Activated naive CD8-positive, alpha-beta T cell (primary cell): ENCODE measurements around the gene PNPLA2.

Source experiments
- H3K27ac Mint-ChIP-seq: one replicate; pipeline ENCODE4 v1.8.0; 2021; ENCODE audit warnings: mixed read lengths
- H3K27me3 Mint-ChIP-seq: one replicate; pipeline ENCODE4 v1.8.0; 2021; ENCODE audit warnings: mixed read lengths
- H3K36me3 Mint-ChIP-seq: one replicate; pipeline ENCODE4 v1.8.0; 2021; ENCODE audit warnings: mixed read lengths
- H3K4me1 Mint-ChIP-seq: one replicate; pipeline ENCODE4 v1.8.0; 2021; ENCODE audit warnings: low read depth, mixed read lengths
- H3K4me3 Mint-ChIP-seq: one replicate; pipeline ENCODE4 v1.8.0; 2021; ENCODE audit warnings: mild to moderate bottlenecking, mixed read lengths
- H3K9me3 Mint-ChIP-seq: one replicate; pipeline ENCODE4 v1.8.0; 2021; ENCODE audit warnings: low read depth, mixed read lengths

PNPLA2 gene

DNA sequence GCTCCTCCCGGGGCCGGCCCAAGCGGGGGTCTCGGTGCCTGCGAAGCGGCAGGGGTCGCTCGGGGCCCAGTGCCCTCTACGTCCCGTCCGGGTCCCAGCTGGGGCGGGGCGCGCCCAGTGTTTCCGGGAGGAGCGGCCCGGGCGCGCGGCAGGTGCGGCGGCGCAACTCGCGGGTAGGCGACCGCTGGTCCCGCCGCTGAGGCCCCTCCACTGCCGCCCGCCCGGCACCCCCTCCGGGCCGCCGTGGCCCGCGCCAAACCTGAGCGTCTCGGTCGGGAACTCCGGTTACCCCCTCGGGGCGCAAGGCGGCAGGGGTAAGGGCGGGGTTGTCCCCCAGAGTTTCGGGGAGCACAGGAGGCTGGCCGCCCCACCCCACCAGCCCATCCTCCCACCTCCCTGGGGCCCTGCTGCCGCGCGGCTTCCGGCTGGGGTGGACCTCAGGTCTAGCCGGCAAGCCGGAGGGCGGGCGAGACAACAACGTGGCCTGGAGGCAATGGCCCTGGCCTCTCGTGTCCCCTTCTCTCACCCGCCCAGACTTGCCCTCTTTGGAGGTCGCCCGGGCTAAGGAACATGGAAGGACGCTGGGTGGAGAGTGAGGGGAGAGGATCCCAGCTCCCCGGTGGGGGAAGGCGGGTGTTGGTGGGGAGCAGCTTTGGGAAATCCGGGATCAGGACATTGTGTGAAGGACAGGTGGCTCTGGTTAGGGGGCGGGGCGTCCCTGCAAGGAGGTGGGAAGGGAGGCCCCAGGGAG lies 8.6 kb downstream of the PNPLA2 start:
- peak overlapping the region; percentile 74 for H3K4me3 Mint-ChIP-seq
- peaks cover 2% of the 10 kb centered on the region for H3K27me3 Mint-ChIP-seq
- no peak overlapping the region for H3K27ac Mint-ChIP-seq
- H3K4me1 Mint-ChIP-seq: peaks cover 21% of the 10 kb centered on the region
- H3K9me3 Mint-ChIP-seq: no peaks in the 10 kb centered on the region
- no peaks in the 10 kb centered on the region for H3K36me3 Mint-ChIP-seq

DNA sequence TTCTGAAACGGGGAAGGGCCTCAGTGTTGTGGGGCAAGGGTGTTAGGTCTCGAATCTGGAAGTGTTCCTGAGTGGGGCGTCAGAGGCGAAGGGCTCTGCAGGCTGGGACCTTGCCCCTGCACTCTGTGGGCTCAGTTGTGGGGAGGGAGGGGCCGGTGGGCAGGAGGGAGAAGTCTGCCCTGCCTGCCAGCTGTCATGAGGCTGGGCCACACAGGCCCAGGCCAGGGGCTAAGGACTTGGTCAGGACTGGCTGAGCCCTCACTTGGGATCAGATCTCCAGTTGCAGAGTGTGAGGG lies 9.1 kb downstream of the PNPLA2 start, which contains the start of gene CRACR2B:
Gene CRACR2B (plus strand): TSS at position 23 of the 296 bp plus-strand sequence. CDS start 689 bp downstream, outside the sequence.
- H3K27me3 Mint-ChIP-seq: peaks cover 2% of the 10 kb centered on the region
- H3K27ac Mint-ChIP-seq: no peak within 1 kb of the TSS
- H3K9me3 Mint-ChIP-seq: no peaks in the 10 kb centered on the region
- no peaks in the 10 kb centered on the region for H3K36me3 Mint-ChIP-seq
- peak within 1 kb of the TSS; percentile 74 for H3K4me3 Mint-ChIP-seq
- peaks cover 21% of the 10 kb centered on the region for H3K4me1 Mint-ChIP-seq

DNA sequence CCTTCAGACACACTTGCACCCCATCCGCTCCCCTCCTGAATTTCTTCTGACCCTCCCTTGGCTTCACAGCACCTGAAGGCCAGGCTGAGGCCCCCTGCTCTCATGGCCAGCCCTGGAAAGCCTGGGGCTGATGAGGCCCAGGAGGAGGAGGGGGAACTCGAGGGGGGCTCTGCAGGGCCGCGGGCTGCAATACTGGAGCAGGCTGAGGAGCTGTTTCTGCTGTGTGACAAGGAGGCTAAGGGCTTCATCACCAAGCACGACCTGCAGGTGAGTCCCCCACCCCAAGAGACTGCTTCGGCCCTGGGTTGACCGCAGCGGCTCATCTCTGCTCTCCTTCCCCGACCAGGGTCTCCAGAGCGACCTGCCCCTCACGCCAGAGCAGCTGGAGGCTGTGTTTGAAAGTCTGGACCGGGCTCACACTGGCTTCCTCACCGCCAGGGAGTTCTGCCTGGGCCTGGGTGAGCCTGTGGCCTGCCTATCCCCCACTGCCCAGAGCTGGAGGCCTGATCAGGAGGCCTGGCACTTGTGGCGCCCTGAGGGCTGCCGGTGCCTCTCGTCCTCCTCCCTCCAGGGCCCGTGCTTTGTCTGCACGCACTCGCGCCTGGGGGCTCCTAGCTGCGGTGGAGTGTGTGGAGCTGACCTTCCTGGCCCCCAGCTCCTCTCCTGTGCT lies 9.9 kb downstream of the PNPLA2 start:
- Mint-ChIP-seq H3K27me3 (peaks cover 2% of the 10 kb centered on the region), H3K27ac (no peak overlapping the region)

DNA sequence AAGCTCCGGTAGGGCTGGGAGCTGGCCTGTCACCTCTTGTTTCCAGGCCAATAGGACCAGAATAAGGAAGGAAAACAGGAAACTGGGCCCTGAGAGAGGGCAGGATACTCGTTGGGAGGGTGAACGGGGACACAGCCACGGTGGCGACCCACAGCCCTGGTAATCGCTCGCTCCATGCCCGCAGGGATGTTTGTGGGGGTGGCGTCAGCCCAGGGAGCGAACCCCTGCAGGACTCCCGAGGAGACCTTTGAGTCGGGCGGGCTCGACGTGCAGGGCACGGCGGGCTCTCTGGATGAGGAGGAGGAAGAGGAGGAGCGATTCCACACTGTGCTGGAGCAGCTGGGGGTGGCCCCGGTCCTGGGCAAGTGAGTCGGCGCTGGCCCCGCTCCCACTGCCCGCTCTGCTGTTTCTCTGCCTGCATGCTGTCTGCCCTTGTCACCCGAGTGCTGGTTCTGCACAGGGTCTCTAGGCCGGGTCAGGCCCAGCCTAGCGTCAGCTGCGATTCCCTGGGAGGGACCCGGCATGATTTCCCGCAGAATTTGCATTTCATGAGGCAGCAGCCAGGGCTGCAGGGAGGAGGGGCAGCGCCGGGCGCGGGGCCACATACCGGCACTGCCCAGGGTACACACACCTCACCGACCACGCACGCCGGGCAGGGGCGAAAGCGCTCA lies 10.6 kb downstream of the PNPLA2 start:
- Mint-ChIP-seq H3K9me3 (no peaks in the 10 kb centered on the region), H3K27me3 (peaks cover 2% of the 10 kb centered on the region), H3K4me1 (peaks cover 27% of the 10 kb centered on the region), H3K27ac (no peak overlapping the region), H3K4me3 (peak overlapping the region; percentile 32), H3K36me3 (no peaks in the 10 kb centered on the region)

More for the DNA sequence above, 9.9 kb downstream of the PNPLA2 start:
- Mint-ChIP-seq H3K4me3 (peak overlapping the region; percentile 74), H3K9me3 (no peaks in the 10 kb centered on the region), H3K4me1 (peaks cover 21% of the 10 kb centered on the region), H3K36me3 (no peaks in the 10 kb centered on the region)

DNA sequence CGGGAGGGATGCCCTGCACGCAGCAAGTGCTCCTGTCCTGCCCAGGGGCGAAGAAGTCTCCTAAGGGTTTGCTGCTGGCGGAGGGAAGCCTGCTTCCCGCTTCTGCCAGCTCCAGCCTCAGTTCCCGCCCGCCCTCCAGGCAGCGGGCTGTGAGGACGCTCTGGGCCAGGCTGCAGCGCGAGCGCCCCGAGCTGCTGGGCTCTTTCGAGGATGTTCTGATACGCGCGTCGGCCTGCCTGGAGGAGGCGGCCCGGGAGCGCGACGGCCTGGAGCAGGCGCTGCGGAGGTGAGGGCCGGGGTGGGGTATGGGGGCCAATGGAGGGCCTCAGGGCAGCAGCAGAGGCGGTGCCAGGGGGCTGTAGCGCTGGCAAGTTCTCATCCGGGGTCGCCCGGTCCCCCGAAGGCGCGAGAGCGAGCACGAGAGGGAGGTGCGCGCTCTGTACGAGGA lies 11.2 kb downstream of the PNPLA2 start:
- H3K4me1 Mint-ChIP-seq: peaks cover 27% of the 10 kb centered on the region
- no peaks in the 10 kb centered on the region for H3K36me3 Mint-ChIP-seq
- H3K9me3 Mint-ChIP-seq: no peaks in the 10 kb centered on the region
- H3K27ac Mint-ChIP-seq: no peak overlapping the region
- peak overlapping the region; percentile 32 for H3K4me3 Mint-ChIP-seq
- peaks cover 2% of the 10 kb centered on the region for H3K27me3 Mint-ChIP-seq

DNA sequence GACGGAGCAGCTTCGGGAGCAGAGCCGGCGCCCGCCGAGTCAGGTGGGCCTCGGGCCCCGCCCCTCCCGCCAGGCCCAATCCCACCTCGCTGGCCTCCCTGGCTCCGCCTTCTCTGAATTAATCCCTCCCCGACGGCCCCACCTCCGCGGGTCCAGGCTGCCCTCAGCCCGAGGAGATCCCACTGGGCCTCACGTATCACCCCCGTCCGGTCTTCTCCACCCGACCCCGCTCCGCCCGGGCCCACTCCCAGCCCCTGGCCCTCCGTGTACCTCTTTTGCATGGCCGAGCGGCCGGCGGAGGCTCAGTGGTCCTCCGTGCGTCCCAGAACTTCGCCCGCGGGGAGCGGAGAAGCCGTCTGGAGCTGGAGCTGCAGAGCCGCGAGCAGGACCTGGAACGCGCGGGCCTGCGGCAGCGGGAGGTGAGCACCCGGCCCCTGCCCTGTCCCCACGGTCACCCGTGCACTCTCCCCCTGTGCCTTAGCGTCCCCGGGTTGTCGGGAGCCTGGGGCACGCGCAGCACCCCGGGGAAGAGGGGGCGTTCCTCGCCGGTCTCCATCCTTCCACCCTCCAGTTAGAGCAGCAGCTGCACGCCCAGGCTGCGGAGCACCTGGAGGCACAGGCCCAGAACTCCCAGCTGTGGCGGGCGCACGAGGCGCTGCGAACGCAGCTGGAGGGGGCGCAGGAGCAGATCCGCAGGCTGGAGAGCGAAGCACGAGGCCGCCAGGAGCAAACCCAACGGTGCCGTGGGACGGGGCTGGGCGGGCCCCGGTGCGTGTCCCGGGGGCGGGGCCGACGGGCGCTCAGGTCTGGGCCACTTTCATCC lies 11.8 kb downstream of the PNPLA2 start:
- Mint-ChIP-seq H3K4me3 (peak overlapping the region; percentile 59), H3K9me3 (no peaks in the 10 kb centered on the region), H3K27ac (no peak overlapping the region), H3K36me3 (no peaks in the 10 kb centered on the region), H3K27me3 (peaks cover 2% of the 10 kb centered on the region), H3K4me1 (peaks cover 27% of the 10 kb centered on the region)

DNA sequence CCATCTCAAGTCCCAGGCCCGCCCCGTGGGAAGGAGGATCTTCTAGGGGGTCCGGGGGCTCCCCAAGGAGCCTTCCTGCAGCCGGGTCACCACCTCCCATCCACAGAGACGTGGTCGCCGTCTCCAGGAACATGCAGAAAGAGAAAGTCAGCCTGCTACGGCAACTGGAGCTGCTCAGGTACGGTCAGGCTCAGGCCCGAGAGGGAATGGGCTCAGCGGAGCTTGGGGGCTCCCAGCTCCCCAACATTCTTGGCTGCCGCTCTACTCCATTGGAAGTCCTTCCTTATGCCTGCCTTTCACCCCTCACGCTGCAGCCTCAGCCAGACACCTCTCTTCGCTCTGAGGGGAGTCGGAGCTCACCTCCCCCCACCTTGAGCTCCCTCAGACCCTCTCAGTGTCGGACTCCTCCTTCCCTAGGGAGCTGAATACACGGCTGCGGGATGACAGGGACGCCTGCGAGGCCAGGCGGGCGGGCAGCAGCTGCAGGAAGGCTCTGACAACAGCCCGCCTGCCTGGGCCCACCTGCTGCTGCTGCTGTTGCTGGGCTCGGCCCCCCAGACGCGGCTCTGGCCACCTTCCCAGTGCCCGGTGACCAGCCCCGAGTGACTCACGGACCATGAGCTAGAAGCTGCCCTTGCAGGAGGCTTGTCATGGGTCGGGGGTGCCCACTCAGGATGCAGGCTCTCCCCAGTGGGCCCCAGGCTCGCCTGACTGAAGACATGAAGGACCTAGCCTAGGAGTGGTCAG lies 12.6 kb downstream of the PNPLA2 start:
- no peaks in the 10 kb centered on the region for H3K36me3 Mint-ChIP-seq
- H3K27me3 Mint-ChIP-seq: peaks cover 2% of the 10 kb centered on the region
- H3K9me3 Mint-ChIP-seq: no peaks in the 10 kb centered on the region
- H3K4me3 Mint-ChIP-seq: peak overlapping the region; percentile 64
- H3K4me1 Mint-ChIP-seq: peaks cover 27% of the 10 kb centered on the region
- H3K27ac Mint-ChIP-seq: no peak overlapping the region

DNA sequence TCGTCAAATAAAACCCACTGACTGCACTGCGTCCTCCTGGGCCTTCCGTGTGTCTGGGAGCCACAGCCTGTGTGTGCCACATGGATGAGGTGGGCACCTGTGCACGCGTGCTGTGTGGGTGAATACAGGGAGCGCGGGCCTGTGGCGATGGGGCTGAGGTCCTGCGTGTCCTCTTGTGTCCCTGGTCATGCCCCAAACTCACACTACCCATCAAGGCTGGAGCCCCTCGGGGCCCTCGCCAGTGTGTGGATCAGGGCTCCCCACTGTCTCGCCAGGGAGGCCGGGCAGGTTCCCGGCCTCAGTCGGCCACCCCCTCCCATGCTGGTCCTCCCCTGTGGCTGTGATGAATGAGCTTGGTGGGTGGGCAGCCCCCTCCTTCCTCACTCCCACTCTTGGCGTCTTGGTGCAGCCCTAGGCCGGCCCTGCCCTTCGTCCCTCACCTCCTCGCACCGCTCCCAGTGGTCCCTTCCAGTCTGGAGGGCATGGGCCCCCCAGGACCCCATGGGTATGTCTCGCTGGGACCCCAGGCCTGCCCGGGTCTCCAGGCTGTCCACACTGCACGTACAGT lies 13.3 kb downstream of the PNPLA2 start:
- H3K27me3 Mint-ChIP-seq: peaks cover 2% of the 10 kb centered on the region
- H3K4me3 Mint-ChIP-seq: peak overlapping the region; percentile 64
- peaks cover 23% of the 10 kb centered on the region for H3K4me1 Mint-ChIP-seq
- H3K36me3 Mint-ChIP-seq: no peaks in the 10 kb centered on the region
- H3K9me3 Mint-ChIP-seq: no peaks in the 10 kb centered on the region
- H3K27ac Mint-ChIP-seq: no peak overlapping the region

DNA sequence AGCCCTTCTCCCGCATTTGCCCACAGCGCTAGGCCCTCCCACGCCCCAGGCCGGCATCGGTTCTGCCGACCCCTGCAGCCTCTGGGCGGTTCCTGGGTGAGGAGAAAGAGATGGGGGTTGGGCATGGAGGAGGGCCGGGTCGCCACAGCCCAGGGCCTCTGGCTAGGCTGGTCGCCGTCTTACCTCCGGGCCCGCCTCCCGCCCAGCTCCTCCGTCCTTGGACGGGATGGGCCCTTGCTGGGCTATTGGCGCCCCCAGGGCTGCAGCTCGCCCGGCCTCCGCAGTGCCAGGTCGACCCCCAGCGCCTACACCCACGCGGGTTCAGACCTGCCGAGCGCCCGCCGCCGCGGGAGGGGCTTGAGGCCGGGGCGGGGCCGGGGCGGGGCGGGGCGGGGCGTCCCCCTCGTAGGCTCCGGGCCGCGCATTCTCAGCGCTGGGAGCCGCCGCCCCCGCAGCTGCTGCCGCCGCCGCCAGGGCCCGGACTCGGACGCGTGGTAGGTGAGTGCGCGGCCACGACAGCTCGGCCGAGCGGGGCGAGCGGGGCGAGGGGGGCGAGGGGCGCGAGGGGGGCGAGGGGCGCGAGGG lies 13.9 kb downstream of the PNPLA2 start, which contains the start of gene CD151:
Gene CD151 (plus strand): TSS at position 424 of the 585 bp plus-strand sequence. CDS start 3,118 bp downstream, outside the sequence.
- peaks cover 21% of the 10 kb centered on the region for H3K4me1 Mint-ChIP-seq
- no peaks in the 10 kb centered on the region for H3K9me3 Mint-ChIP-seq
- peak within 1 kb of the TSS; percentile 73 for H3K4me3 Mint-ChIP-seq
- no peaks in the 10 kb centered on the region for H3K36me3 Mint-ChIP-seq
- peaks cover 1% of the 10 kb centered on the region for H3K27me3 Mint-ChIP-seq
- no peak within 1 kb of the TSS for H3K27ac Mint-ChIP-seq

DNA sequence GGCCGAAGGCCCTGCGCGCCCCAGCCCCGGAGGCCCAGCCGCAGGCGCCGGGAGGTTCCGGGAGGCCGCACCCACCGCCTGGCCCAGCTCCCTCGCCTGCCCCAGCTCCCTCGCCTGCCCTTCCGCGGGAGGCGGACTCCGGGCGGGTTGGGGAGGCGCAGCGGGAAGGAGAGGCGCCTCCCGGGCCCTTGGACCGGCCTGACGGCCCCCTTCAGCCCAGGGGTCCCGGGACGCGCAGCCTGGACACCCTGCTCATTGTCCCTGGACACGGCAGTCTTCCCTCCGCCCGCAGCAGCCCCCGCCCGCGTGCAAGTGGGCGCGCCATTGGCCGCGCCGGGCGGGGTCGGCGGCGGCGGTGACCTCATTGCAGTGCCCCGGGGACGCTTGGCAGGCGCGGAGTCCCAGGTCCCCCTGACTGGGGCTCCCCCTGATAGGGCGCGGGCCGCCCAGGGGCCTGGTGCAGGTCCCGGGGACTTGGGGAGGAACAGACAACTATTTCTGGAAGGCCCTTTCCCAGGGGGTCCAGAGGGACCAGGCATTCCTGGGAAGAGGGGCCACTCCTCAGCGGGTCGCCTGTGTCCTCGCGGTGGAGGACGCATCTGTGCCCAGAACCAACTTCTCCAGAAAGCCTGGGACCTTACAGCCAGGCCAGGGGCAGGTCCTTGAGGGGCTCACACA lies 14.5 kb downstream of the PNPLA2 start:
- Mint-ChIP-seq H3K36me3 (no peaks in the 10 kb centered on the region), H3K4me3 (peak overlapping the region; percentile 20)

DNA sequence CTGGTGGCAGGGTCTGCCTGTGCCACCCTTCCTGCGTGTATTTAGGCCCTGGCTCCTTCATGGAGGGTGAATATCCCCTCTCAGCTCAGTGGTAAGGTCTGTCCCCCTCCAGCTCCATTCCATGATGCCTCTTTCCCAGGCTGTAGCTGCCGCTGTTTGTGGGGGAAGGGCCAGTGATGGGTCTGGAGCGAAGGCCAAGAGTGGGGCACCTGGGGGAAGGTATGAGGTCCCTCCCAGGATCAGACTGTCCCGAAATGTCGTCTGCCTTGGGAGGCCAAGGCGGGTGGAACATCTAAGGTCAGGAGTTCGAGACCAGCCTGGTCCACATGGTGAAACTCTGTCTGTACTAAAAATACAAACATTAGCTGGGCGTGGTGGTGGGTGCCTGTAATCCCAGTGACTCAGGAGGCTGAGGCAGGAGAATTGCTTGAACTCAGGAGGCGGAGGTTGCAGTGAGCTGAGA lies 15.2 kb downstream of the PNPLA2 start:
- peaks cover 16% of the 10 kb centered on the region for H3K4me1 Mint-ChIP-seq
- H3K27me3 Mint-ChIP-seq: no peaks in the 10 kb centered on the region
- peak overlapping the region; percentile 73 for H3K4me3 Mint-ChIP-seq
- H3K9me3 Mint-ChIP-seq: no peaks in the 10 kb centered on the region
- H3K27ac Mint-ChIP-seq: no peak overlapping the region
- H3K36me3 Mint-ChIP-seq: no peaks in the 10 kb centered on the region

More for the DNA sequence above, 14.5 kb downstream of the PNPLA2 start:
- peaks cover 18% of the 10 kb centered on the region for H3K4me1 Mint-ChIP-seq
- H3K27ac Mint-ChIP-seq: no peak overlapping the region
- no peaks in the 10 kb centered on the region for H3K27me3 Mint-ChIP-seq
- H3K9me3 Mint-ChIP-seq: no peaks in the 10 kb centered on the region

DNA sequence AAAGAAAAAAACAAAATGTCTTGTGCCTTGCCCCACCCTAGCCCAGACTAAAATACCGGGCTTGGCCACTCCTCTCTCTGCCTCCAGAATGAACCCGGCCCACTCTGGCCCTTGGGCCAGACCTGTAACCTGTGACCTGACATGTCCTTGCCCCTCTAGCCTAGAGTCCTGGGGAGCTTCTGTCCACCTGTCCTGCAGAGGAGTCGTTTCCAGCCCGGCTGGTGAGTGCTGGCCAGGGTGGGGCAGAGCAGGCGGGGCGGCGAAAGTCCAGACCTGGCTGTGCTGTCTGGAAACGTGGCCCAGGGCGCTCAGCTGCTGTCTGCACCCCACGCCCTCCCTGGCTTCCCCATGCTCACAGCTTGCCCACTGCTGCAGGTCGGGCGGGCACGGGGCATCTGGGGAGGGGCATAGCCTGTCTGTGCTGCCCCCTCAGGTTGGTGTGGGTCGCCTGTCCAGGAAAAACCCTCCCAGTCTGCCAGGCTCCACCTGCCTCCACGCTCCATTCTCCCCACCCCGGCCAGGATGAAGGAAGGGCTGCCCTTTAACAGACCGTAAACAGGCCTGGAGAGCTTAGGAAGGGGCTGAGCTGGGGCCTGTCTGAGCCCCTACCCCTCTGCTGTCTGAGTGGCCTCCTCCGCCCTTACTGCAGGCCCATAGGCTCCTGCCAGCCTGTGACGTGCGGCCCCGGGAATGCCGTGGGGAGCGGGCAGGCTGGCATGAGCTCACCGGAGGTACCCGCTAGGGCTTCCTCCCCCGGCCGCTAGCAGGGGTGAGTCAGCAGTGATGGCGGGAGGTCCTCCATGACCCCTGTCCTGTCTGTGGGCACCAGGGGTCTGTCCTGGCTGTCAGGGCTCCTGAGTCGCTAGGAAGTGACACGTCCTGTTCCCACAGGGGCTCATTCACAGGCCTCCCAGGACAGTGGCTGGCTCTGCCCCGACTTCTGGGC lies 15.9 kb downstream of the PNPLA2 start:
- Mint-ChIP-seq H3K9me3 (no peaks in the 10 kb centered on the region), H3K4me3 (peak overlapping the region; percentile 73), H3K27me3 (no peaks in the 10 kb centered on the region), H3K27ac (no peak overlapping the region), H3K36me3 (no peaks in the 10 kb centered on the region), H3K4me1 (peaks cover 9% of the 10 kb centered on the region)
